HepG2 (cell line): Measurements from ENCODE around the gene SLC6A5.

ENCODE experiments used
- TAF1 ChIP-seq: sonication (generic); formaldehyde crosslinking; IDR thresholded peaks from 2 replicates; pipeline ENCODE4 v1.4.0; 2020; ENCODE audit warnings: missing genetic modification reagents
- TF ChIP-seq, protein P1 (sequence below): sonication (generic); formaldehyde crosslinking; IDR thresholded peaks from 2 replicates; pipeline ENCODE4 v1.5.0; 2020; ENCODE audit warnings: mild to moderate bottlenecking, missing genetic modification reagents, moderate library complexity

DNA sequence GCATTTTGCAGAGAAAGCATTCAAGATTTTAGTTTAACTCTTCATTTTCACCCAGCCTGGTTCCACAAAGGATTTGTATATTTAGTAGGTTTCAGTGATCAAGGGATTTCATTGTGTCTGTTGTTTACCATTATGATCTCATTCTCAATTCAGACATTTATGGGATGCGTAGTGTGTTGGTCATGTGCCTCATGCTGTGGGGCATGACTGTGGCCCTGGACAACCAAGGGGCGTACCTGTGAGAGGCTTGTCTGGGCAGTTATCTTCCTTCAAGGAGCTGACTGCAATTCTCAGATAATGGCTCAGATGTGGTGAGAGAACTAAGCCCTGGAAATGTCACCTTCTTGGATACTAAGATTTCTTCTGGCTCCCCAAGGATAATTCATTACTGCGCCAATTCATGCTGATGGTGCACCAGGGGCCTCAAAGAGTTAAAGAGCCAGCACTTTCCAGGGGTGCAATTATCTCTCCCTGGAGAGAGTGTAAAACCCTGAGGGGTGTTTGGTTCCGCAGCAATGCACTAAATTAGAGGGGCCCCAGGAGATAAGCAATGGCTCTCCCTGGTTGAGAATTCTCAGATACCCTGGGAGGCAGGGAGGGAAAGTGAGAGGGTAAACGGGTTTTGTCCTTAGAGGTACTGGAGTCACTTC is 32.2 kb downstream of the SLC6A5 start:
- TF ChIP-seq TAF1 (CRISPR knock-in tag) = no peak
- TF ChIP-seq, protein P1, sequence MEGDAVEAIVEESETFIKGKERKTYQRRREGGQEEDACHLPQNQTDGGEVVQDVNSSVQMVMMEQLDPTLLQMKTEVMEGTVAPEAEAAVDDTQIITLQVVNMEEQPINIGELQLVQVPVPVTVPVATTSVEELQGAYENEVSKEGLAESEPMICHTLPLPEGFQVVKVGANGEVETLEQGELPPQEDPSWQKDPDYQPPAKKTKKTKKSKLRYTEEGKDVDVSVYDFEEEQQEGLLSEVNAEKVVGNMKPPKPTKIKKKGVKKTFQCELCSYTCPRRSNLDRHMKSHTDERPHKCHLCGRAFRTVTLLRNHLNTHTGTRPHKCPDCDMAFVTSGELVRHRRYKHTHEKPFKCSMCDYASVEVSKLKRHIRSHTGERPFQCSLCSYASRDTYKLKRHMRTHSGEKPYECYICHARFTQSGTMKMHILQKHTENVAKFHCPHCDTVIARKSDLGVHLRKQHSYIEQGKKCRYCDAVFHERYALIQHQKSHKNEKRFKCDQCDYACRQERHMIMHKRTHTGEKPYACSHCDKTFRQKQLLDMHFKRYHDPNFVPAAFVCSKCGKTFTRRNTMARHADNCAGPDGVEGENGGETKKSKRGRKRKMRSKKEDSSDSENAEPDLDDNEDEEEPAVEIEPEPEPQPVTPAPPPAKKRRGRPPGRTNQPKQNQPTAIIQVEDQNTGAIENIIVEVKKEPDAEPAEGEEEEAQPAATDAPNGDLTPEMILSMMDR = no peak
